NCI-H2196 (cell line): ENCODE results near the gene HSCB.
"Not testable (repeated sequence)": the region's sequence is repeated elsewhere in the genome, so short reads cannot be mapped to it uniquely, and the experiment has no call there.

Source experiments
- DNase-seq: peaks from one replicate; lab custom pipeline; 2025; ENCODE audit not compliant: unreplicated experiment; lab: John Stamatoyannopoulos, UW

HSCB gene, protein sequence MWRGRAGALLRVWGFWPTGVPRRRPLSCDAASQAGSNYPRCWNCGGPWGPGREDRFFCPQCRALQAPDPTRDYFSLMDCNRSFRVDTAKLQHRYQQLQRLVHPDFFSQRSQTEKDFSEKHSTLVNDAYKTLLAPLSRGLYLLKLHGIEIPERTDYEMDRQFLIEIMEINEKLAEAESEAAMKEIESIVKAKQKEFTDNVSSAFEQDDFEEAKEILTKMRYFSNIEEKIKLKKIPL

DNA sequence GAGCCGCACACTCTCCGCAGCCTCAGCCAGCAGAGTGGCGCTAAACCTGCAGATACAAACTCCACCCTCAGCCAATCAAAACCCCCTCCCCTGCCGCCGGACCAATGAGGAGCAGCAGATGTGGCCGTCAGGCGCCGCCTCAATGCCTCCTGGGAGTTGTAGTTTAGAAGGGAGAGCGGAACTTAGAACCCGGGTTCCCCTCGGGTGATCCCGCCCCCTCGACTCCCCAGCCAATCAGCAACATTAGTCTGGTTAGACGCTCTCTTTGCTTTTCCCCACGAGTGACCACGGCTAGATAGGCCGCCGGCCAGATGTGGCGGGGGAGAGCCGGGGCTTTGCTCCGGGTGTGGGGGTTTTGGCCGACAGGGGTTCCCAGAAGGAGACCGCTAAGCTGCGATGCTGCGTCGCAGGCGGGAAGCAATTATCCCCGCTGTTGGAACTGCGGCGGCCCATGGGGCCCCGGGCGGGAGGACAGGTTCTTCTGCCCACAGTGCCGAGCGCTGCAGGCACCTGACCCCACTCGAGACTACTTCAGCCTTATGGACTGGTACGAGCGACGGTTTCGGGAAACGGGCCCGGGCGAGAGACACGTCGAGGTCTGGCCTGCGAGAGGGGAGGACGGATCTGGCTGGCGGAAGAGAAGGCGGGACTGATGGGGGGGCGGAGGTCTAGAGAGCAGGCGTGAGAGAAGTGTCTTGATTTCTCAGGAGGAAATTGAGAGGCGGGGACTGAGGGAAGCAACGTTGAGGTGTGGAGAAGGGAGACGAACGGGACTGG, at the start of gene HSCB, which contains the start of gene CHEK2:
TSS of gene HSCB (plus strand) at position 255 of the 777 bp plus-strand sequence. CDS start at position 312, 57 bp downstream.
TSS of gene CHEK2 (minus strand) at position 36 of the 777 bp plus-strand sequence. CDS start 7,099 bp downstream, outside the sequence.
- peak; percentile 87 for DNase-seq

DNA sequence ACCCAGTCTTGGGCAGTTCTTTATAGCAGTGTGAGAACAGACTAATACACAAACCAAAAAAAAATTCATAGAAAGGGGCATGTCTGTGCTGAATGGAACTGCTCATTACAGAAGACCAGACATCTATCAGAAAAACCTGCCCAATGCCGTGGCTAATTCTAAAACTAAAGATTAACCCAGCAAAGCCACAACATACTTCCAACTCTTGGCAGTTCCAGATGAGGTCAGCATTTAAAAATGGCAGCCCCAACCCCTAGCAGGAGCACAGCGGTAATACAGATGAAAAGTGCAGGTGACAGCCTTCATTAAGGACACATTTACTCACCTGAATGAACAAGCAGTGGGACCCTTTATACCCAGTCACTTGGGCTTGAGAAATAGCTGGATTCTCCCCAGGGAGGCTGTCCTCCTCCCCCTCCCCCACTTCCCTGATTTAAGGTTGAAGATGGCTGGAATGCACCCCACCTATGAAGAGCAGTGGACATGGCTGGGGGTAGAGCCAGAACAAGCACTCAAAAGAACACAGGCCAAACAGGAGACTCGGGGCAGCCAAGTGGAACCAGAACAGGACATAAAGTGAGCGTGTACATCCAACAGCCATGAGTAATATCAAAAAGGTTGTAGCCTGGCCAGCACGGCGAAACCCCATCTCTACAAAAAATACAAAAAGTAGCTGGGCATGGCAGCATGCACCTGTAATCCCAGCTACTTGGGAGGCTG, 48.6 kb upstream of the HSCB start:
- DNase-seq = not testable (repeated sequence)

DNA sequence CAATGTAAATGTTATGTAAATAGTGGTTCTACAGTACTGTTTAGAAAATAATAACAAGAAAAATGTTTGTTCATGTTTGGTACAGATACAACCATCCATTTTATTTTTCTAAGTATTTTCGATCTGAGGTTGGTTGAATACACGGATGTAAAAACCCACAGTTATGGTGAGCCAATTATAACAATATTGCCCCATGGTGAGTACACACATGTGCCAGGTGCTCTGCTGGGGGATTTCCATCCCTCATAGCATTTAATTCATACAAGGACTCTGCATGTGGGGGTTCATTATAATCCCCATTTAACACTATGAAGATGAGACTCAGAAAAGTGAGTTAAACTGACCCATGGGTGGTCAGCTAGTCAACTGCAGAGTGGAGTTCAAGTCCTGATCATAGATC, 38.9 kb upstream of the HSCB start:
- no peak for DNase-seq

DNA sequence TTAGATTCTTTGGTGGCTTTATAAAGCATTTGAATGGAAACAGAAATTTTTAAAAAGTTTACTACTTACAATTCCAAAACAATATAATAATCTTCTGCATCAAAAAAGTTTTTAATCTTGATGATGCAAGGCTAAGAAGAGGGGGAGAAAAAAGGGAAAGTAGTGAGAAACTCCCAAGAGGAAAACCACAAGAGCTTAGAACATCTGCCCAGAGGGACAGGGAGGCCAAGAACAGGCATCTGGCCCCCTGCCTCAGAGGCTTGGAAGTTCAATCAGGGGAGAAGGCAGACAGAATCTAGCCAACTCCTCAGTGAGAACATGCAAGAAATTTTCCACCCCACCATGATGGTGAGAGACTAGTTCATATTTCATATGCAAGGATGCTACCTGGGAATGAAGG, 38.4 kb upstream of the HSCB start:
- no peak for DNase-seq

DNA sequence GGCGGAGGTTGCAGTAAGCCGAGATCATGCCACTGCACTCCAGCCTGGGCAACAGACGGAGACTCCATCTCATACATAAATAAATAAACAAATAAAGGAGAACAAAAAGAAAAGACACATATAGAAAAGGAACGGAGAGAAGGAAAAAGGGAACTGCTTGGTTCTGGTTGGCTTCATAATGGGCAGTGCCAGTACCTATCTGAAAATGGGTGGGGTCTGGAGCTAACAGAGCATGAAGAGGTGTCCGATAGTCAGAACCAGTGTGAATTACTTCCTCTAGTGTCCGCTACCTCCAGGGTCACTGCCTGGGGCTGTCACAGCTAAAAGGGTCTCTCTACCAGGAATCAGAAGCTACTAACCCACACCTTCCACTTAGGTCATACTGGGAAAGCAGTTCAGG, 35.0 kb upstream of the HSCB start:
- DNase-seq = no peak

DNA sequence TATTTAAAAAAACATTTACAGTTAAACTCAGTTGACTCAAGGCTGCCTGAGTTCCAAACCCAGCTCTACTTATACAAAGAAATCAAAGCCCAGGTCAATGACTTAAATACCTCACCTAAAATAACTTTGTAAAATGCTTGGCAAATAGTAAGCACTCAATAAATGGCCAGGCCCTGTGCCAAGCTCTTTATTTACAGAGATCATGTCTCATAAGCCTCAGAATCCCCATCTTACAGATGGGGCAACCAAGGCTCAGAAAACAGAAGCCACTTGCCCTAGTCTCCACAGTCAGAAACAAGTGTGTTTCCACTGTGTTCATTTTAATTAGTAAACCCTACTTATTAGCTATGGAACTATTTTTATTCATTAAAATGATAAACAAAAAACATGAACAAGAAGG, 31.7 kb upstream of the HSCB start:
- no peak for DNase-seq

DNA sequence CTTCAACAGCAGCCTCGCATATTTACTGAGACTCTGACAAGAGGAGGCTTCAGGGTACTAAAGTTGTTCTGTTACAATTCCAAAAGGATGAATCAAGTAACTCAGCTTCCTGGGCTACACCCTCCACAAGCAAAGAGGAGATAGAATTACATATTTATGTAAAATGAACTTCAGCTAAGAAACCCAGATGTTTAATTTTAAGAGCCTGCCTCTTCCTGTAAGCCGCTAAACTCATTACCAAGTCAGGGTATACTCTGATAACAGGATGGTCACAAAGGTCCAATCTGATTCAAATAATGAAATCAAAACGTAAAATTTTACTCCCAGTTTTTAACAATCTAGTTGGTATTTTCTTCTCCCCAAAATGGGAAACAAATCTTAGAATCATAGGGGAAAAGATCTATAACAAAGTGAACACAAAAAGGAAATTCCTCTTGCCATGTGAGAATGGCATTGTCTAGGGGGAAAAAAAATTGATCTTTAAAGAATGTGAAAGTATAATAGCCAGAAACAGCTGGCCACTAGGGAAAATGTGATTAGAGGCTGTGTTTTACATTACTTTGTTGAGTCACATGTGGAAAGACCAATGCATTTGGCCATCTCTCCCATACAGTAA, 31.2 kb upstream of the HSCB start:
- DNase-seq = no peak

DNA sequence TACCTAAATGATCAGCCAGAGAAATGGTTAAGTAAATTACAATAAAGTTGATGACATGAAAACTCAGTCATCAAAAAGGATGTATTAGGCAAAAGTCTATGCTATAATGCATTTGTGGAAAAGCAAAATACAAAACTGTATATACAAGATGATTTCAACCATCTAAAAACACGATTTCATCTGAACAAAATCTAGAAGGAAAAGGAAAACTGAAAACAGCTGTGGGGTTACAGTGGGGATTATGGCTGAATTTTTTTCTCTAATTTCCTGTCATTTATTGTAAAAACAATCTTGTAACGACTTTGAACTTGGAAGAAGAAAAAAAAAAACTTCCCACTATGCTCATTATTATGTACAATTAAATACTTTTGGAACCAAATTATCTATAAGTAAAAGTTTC, 30.5 kb upstream of the HSCB start:
- DNase-seq = no peak

DNA sequence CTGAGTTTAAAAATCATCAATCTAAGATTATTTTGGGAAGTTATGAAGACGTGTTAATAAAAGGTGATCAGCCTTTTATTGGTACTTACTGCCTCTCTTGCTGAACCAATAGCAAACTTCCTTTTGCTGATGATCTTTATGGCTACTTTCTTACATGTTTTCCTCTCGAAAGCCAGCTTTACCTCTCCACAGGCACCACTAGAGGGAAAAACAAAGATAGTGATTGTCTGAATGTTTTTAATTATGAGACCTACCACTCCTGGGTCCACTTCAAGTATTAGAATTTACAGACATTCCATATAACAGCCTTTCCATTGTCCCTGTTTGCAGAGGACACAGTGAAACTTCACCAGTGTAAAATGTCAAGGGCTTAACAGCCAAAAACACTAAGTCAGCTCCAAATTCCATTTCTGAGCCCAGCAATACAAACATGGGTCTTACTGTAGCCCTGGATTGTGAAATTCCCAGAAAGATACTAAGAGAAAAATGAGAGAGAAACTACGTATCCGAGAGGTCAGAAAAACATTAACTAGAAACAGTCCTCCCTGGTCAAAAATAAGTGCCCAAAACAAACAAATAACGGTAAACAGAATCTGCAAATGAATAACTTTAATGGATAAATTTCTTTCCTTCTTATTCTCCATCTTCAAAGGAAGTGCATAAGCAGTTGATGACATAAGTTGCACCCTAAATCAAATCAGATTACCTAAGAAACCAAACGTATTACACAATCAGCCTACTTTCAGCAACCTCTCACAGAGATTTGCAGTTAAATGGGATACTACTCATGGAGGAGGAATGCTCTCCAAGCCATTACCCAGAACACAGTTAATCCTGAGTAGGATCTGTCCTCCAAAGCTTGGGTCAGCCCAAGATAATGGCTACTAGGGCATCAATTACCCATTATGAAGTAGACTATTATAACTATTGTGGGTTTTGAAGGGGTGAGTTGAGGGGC, 29.7 kb upstream of the HSCB start:
- DNase-seq = no peak

DNA sequence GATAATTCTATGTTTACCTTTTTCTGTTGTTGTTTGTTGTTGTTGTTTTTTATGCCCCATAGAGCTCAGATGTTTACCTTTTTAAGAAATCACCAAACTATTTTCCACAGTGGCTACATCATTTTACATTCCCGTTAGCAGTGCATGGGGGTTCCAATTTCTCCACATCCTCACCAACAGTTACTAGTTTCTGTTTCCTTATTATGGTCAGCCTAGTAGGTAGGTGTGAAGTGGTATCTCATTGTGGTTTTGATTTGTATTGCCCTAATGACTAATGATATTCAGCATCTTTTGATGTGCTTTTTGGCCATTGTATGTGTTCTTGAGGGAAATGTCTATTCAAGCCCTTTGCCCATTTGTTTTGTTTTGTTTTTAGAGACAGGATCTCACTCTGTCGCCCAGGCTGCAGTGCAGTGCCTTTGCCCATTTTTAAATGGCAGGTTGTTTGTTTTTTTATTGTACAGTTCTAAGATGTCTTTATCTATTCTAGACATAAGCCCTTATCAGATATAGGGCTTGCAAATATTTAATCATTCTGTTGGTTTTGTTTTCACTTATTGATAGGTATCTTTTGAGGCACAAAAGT, 27.7 kb upstream of the HSCB start:
- no peak for DNase-seq

DNA sequence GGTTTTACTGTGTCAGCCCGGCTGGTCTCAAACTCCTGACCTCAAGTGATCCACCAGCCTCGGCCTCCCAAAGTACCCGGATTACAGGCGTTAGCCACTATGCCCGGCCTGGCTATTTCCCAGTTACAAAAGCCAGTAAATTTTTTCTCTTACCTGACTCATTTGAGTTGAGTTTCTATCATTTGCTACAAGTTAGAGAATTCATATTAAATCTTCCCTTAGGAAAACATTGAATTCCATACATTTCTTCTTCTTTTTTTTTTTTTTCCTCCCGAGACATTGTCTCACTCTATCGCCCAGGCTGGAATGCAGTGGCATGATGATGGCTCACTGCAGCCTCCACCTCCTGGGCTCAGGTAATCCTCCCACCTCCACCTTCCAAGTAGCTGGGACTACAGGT, 26.2 kb upstream of the HSCB start:
- no peak for DNase-seq

DNA sequence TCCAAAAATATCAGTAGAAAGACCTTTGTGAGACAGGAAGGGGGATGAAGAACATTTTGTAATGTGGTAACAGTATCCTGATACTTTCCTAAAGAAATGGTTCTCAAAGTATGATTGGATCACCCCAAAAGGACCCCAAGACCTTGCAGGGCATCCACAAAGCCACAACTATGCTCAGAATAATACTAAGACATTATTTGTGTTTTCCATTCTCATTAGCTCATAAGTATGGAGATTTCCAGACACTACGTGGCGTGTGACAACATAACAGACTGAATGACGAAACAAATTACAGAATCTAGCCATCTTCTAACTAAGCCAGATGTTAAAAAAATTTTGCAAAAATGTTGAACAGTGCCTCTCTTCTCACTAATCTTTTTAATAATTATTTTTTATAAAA, 25.2 kb upstream of the HSCB start:
- no peak for DNase-seq

DNA sequence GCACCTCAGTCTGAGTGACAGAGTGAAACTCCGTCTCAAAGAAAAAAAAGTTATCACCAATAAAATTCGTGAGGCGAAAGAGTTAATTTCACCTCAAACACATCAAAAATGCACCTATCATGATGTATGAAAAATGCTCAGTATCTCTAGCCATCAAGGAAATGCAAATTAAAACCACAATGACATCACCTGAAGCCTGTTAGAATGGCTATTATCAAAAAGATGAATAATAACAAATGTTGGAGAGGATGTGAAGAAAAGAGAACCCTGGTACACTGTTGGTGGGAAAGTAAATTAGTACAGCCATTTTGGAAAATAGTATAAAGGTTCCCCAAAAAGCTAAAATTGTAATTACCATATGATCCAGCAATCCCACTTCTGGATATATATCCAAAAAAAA, 23.8 kb upstream of the HSCB start:
- DNase-seq = no peak

DNA sequence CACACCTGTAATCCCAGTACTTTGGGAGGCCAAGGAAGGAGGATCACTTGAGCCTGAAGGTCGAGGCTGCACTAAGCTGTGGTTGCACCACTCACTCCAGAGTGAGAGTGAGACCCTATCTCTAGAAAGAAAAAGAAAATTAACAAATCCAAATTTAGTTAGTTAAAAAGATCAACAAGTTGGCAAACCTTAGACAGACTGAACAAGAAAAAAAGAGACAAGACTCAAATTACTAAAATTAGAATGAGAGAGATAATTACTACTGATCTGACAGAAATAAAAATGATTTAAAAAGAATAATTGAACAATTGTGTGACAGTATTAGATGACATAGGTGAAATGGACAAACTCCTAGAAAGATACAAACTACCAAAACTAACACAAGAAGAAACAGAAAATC, 13.8 kb upstream of the HSCB start:
- no peak for DNase-seq

DNA sequence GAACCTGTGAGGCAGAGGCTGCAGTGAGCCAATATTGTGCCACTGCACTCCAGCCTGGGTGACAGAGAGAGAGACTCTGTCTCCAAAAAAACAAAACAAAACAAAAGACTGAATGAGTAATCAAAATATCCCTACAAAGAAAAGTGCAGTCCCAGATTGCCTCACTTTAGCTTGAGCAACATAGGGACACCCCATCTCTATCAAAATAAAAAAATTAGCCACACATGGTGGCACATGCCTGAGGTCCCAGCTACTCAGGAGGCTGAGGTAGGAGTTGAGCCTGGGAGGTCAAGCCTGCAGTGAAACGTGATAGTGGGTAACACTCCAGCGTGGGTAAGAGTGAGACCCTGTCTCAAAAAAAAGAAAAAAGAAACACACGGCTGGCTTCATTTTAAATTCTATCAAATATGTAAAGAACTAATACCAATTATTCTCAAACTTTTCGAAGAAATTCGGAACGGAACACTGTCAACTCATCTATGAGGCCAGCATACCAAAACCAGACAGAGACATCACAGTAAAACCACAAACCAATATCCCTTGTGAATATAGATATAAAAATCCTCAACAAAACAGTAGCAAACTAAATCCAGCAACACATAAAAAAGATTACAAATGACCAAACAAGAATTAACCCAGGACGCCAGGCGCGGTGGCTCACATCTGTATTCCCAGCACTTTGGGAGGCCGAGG, 13.1 kb upstream of the HSCB start:
- no peak for DNase-seq

DNA sequence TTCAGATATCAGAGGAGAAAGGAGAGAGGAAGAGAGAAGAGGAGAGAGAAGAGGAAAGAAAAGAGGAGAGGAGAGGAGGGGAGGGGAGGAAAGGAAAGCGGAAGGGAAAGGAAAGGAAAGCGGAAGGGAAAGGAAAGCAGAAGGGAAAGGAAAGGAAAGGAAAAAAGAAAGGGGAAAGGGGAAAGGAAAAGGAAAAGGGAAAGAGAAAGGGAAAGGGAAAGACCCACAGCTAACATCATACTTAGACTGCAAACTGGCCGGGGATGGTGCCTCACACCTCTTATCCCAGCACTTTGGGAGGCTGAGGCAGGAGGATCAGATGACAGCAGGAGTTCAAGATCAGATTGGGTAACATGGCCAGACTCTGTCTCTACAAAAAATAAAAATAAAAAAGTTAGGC, 11.7 kb upstream of the HSCB start:
- DNase-seq = no peak

DNA sequence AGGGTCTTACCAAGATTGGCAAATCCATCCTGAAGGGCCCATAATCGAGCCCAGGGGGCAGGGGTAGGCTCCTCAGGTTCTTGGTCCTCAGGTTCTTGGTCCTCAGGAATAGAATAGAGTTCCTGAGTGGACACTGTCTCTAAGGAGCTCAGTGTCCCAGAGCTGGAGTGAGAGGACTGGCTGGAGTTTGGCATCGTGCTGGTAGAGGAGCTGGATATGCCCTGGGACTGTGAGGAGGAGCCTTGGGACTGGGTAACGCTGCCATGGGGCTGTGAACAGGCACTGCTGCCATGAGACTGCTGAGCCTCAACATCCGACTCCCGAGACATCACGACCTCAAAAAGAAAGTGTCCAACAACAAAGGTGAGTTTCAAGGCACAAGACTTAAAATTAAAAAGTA, 7.4 kb upstream of the HSCB start:
- DNase-seq = no peak

DNA sequence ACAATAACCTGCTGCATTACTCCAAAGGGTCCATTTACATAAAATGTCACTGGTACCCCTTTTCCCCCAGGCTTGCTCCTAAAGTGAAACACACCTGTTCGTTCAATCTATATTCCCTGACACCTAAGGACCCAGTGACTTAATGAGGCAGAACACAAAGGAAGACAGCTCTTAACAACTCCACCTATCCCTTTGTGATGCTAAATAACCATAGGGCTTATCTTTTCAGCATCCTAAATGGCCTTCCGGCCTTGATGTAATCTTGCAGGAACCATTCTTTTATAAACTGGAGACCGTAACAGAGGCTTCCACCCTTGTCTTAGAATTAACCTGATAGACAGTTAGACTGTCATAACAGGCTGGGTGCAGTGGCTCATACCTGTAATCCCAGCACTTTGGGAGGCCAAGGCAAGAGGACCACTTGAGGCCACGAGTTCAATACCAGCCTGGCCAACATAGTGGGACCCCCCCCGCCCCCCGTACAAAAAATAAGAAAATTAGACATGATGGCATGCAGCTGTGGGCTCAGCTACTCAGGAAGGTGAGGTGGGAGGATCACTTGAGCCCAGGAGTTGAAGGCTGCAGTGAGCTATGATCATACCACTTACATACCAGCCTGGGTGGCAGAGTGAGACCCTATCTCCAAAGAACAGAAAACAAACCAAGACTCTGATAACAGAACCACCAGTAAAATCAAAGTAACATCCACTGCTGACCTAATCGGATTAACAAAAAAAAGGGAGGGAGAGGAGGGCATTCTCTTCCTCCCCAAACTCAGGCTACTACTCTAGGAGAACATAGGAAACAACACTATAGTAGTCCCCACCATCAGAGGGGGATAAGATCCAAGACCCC, 5.3 kb upstream of the HSCB start:
- DNase-seq = no peak

DNA sequence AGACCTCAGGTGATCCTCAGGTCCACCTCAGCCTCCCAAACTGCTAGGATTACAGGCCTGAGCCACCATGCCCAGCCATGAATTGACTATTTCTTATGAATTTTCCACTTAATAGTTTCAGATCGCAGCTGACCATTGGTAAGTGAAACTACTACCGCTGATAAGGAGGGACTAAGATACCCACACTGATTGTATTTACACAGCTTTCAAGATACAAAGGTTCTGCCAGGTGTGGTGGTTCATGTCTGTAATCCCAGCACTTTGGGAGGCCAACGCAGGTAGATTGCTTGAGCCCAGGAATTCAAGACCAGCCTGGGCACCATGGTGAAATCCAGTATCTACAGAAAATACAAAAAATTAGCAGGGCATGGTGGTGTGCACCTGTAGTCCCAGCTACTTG, 4.1 kb upstream of the HSCB start:
- DNase-seq = no peak
